Measurements from ENCODE around the gene FRMD4A. TPM values are rescaled to one million over a fixed set of nuclear protein-coding genes. Genes with fewer than 3 reads are reported as not detected.

Gene FRMD4A
- total RNA-seq, 1 experiment from 2014 or later: not detected

GRCh38 chr10:13794992-13795612 lies 535.6 kb downstream of the FRMD4A start:
- no peak for DNase-seq
- Histone ChIP-seq H3K9me3 (ENCODE audit: low read length) (no peaks in the 10 kb centered on the region), H3K9me2 (replicated peaks; ENCODE audit: insufficient read depth, low read length) (no peaks in the 10 kb centered on the region), H3K4me3 (ENCODE audit: low read length) (no peak overlapping the region), H4K20me1 (ENCODE audit: insufficient read depth, low read depth, low read length) (no peaks in the 10 kb centered on the region), H3K27ac (ENCODE audit: low read length) (no peak overlapping the region), H3K9ac (ENCODE audit: low read length) (no peak overlapping the region), H2AFZ (ENCODE audit: low read length) (no peak overlapping the region), H3K79me2 (ENCODE audit: low read length) (no peaks in the 10 kb centered on the region), H3K4me1 (ENCODE audit: low read length) (no peaks in the 10 kb centered on the region), H3K27me3 (ENCODE audit: low read length) (no peaks in the 10 kb centered on the region), H3K4me2 (ENCODE audit: low read depth, low read length, poor library complexity, severe bottlenecking) (no peak overlapping the region), H3K36me3 (ENCODE audit: insufficient read depth, low read length) (no peaks in the 10 kb centered on the region)

- H2AFZ ChIP-seq (ENCODE audit: low read length): no peak overlapping the region
- no peaks in the 10 kb centered on the region for H3K4me1 ChIP-seq (ENCODE audit: low read length)
- no peak overlapping the region for H3K27ac ChIP-seq (ENCODE audit: low read length)
- no peak overlapping the region for H3K4me2 ChIP-seq (ENCODE audit: low read depth, low read length, poor library complexity, severe bottlenecking)
- H3K36me3 ChIP-seq (ENCODE audit: insufficient read depth, low read length): no peaks in the 10 kb centered on the region
- H3K27me3 ChIP-seq (ENCODE audit: low read length): no peaks in the 10 kb centered on the region
- H3K9ac ChIP-seq (ENCODE audit: low read length): no peak overlapping the region
- no peaks in the 10 kb centered on the region for H3K9me3 ChIP-seq (ENCODE audit: low read length)
- H3K79me2 ChIP-seq (ENCODE audit: low read length): no peaks in the 10 kb centered on the region
- H3K9me2 ChIP-seq (replicated peaks; ENCODE audit: insufficient read depth, low read length): no peaks in the 10 kb centered on the region
- H3K4me3 ChIP-seq (ENCODE audit: low read length): no peak overlapping the region
- DNase-seq: no peak
- H4K20me1 ChIP-seq (ENCODE audit: insufficient read depth, low read depth, low read length): no peaks in the 10 kb centered on the region
Measured at GRCh38 chr10:13792006-13792405, 538.7 kb downstream of the FRMD4A start.

GRCh38 chr10:13791483-13791882 lies 539.2 kb downstream of the FRMD4A start:
- Histone ChIP-seq H3K4me2 (ENCODE audit: low read depth, low read length, poor library complexity, severe bottlenecking) (no peak overlapping the region), H3K27ac (ENCODE audit: low read length) (no peak overlapping the region), H3K9me3 (ENCODE audit: low read length) (no peaks in the 10 kb centered on the region), H3K4me3 (ENCODE audit: low read length) (no peak overlapping the region), H3K9ac (ENCODE audit: low read length) (no peak overlapping the region), H3K79me2 (ENCODE audit: low read length) (no peaks in the 10 kb centered on the region), H3K9me2 (replicated peaks; ENCODE audit: insufficient read depth, low read length) (no peaks in the 10 kb centered on the region), H4K20me1 (ENCODE audit: insufficient read depth, low read depth, low read length) (no peaks in the 10 kb centered on the region), H2AFZ (ENCODE audit: low read length) (no peak overlapping the region), H3K4me1 (ENCODE audit: low read length) (no peaks in the 10 kb centered on the region), H3K27me3 (ENCODE audit: low read length) (no peaks in the 10 kb centered on the region), H3K36me3 (ENCODE audit: insufficient read depth, low read length) (no peaks in the 10 kb centered on the region)
- DNase-seq: no peak

- no peaks in the 10 kb centered on the region for H3K27me3 ChIP-seq (ENCODE audit: low read length)
- no peaks in the 10 kb centered on the region for H3K4me1 ChIP-seq (ENCODE audit: low read length)
- no peaks in the 10 kb centered on the region for H3K79me2 ChIP-seq (ENCODE audit: low read length)
- H3K4me2 ChIP-seq (ENCODE audit: low read depth, low read length, poor library complexity, severe bottlenecking): no peak overlapping the region
- H2AFZ ChIP-seq (ENCODE audit: low read length): no peak overlapping the region
- H3K36me3 ChIP-seq (ENCODE audit: insufficient read depth, low read length): no peaks in the 10 kb centered on the region
- no peak overlapping the region for H3K9ac ChIP-seq (ENCODE audit: low read length)
- H3K27ac ChIP-seq (ENCODE audit: low read length): no peak overlapping the region
- no peak for DNase-seq
- no peaks in the 10 kb centered on the region for H3K9me2 ChIP-seq (replicated peaks; ENCODE audit: insufficient read depth, low read length)
- H3K4me3 ChIP-seq (ENCODE audit: low read length): no peak overlapping the region
- H3K9me3 ChIP-seq (ENCODE audit: low read length): no peaks in the 10 kb centered on the region
- no peaks in the 10 kb centered on the region for H4K20me1 ChIP-seq (ENCODE audit: insufficient read depth, low read depth, low read length)
Measured at GRCh38 chr10:13790196-13790595, 540.5 kb downstream of the FRMD4A start.

GRCh38 chr10:13789448-13789829 lies 541.3 kb downstream of the FRMD4A start:
- H3K9ac ChIP-seq (ENCODE audit: low read length): no peak overlapping the region
- H3K27ac ChIP-seq (ENCODE audit: low read length): no peak overlapping the region
- no peak overlapping the region for H2AFZ ChIP-seq (ENCODE audit: low read length)
- H4K20me1 ChIP-seq (ENCODE audit: insufficient read depth, low read depth, low read length): no peaks in the 10 kb centered on the region
- H3K4me1 ChIP-seq (ENCODE audit: low read length): no peaks in the 10 kb centered on the region
- no peaks in the 10 kb centered on the region for H3K9me2 ChIP-seq (replicated peaks; ENCODE audit: insufficient read depth, low read length)
- no peak overlapping the region for H3K4me2 ChIP-seq (ENCODE audit: low read depth, low read length, poor library complexity, severe bottlenecking)
- H3K79me2 ChIP-seq (ENCODE audit: low read length): no peaks in the 10 kb centered on the region
- H3K4me3 ChIP-seq (ENCODE audit: low read length): no peak overlapping the region
- no peaks in the 10 kb centered on the region for H3K9me3 ChIP-seq (ENCODE audit: low read length)
- no peak for DNase-seq
- no peaks in the 10 kb centered on the region for H3K27me3 ChIP-seq (ENCODE audit: low read length)
- no peaks in the 10 kb centered on the region for H3K36me3 ChIP-seq (ENCODE audit: insufficient read depth, low read length)

- Histone ChIP-seq H3K9me2 (replicated peaks; ENCODE audit: insufficient read depth, low read length) (no peaks in the 10 kb centered on the region), H3K4me2 (ENCODE audit: low read depth, low read length, poor library complexity, severe bottlenecking) (no peak overlapping the region), H3K9me3 (ENCODE audit: low read length) (no peaks in the 10 kb centered on the region), H3K4me1 (ENCODE audit: low read length) (no peaks in the 10 kb centered on the region), H3K27ac (ENCODE audit: low read length) (no peak overlapping the region), H3K36me3 (ENCODE audit: insufficient read depth, low read length) (no peaks in the 10 kb centered on the region), H3K4me3 (ENCODE audit: low read length) (no peak overlapping the region), H3K9ac (ENCODE audit: low read length) (no peak overlapping the region), H4K20me1 (ENCODE audit: insufficient read depth, low read depth, low read length) (no peaks in the 10 kb centered on the region), H3K27me3 (ENCODE audit: low read length) (no peaks in the 10 kb centered on the region), H3K79me2 (ENCODE audit: low read length) (no peaks in the 10 kb centered on the region), H2AFZ (ENCODE audit: low read length) (no peak overlapping the region)
- DNase-seq: no peak
Measured at GRCh38 chr10:13788711-13789447, 541.8 kb downstream of the FRMD4A start.

GRCh38 chr10:13788320-13788600 lies 542.5 kb downstream of the FRMD4A start:
- no peak for DNase-seq
- no peaks in the 10 kb centered on the region for H3K27me3 ChIP-seq (ENCODE audit: low read length)
- no peaks in the 10 kb centered on the region for H3K79me2 ChIP-seq (ENCODE audit: low read length)
- no peaks in the 10 kb centered on the region for H3K9me2 ChIP-seq (replicated peaks; ENCODE audit: insufficient read depth, low read length)
- H3K9ac ChIP-seq (ENCODE audit: low read length): no peak overlapping the region
- H3K27ac ChIP-seq (ENCODE audit: low read length): no peak overlapping the region
- H3K4me3 ChIP-seq (ENCODE audit: low read length): no peak overlapping the region
- no peaks in the 10 kb centered on the region for H3K36me3 ChIP-seq (ENCODE audit: insufficient read depth, low read length)
- no peaks in the 10 kb centered on the region for H3K4me1 ChIP-seq (ENCODE audit: low read length)
- H2AFZ ChIP-seq (ENCODE audit: low read length): no peak overlapping the region
- H4K20me1 ChIP-seq (ENCODE audit: insufficient read depth, low read depth, low read length): no peaks in the 10 kb centered on the region
- H3K9me3 ChIP-seq (ENCODE audit: low read length): no peaks in the 10 kb centered on the region
- H3K4me2 ChIP-seq (ENCODE audit: low read depth, low read length, poor library complexity, severe bottlenecking): no peak overlapping the region

- H3K4me3 ChIP-seq (ENCODE audit: low read length): no peak overlapping the region
- H3K9ac ChIP-seq (ENCODE audit: low read length): no peak overlapping the region
Measured at GRCh38 chr10:13787015-13787421, 543.7 kb downstream of the FRMD4A start.

More at GRCh38 chr10:13787015-13787421, 543.7 kb downstream of the FRMD4A start:
- DNase-seq: no peak
- Histone ChIP-seq H3K4me2 (ENCODE audit: low read depth, low read length, poor library complexity, severe bottlenecking) (no peak overlapping the region), H3K79me2 (ENCODE audit: low read length) (no peaks in the 10 kb centered on the region), H3K36me3 (ENCODE audit: insufficient read depth, low read length) (no peaks in the 10 kb centered on the region), H2AFZ (ENCODE audit: low read length) (no peak overlapping the region), H3K9me3 (ENCODE audit: low read length) (no peaks in the 10 kb centered on the region), H3K27ac (ENCODE audit: low read length) (no peak overlapping the region), H3K27me3 (ENCODE audit: low read length) (no peaks in the 10 kb centered on the region), H4K20me1 (ENCODE audit: insufficient read depth, low read depth, low read length) (no peaks in the 10 kb centered on the region), H3K9me2 (replicated peaks; ENCODE audit: insufficient read depth, low read length) (no peaks in the 10 kb centered on the region), H3K4me1 (ENCODE audit: low read length) (no peaks in the 10 kb centered on the region)

Data from Karpas-422 (cell line).